Activated CD4-positive, alpha-beta memory T cell treated with anti-CD3 and anti-CD28 coated beads, Interleukin-2, amount 10 ng/mL, durations not matched to agents 7 days and 5 days (primary cell): ENCODE data around the gene USP6NL. TPM values are rescaled to one million over a fixed set of nuclear protein-coding genes. Genes with fewer than 3 reads are reported as not detected.

Experiments used
- CTCF ChIA-PET: fragments of 350-600 bp; sonication (Branson Sonifier 250); formaldehyde crosslinking; loops from one replicate; lab custom pipeline; 2021; ENCODE audit warnings: antibody characterized with exemption, inconsistent platforms; lab: Charles Lee
- POLR2A ChIA-PET: fragments of 350-600 bp; sonication (Branson Sonifier 250); formaldehyde crosslinking; loops from one replicate; lab custom pipeline; 2021; ENCODE audit warnings: antibody characterized with exemption; lab: Charles Lee
- DNase-seq: peaks from one replicate; pipeline ENCODE4 v3.0.0-alpha.2; 2020
- H3K27ac Mint-ChIP-seq: one replicate; pipeline ENCODE4 v1.8.0; 2021; ENCODE audit warnings: mild to moderate bottlenecking, mixed read lengths
- H3K27me3 Mint-ChIP-seq: one replicate; pipeline ENCODE4 v1.8.0; 2021; ENCODE audit warnings: mixed read lengths
- H3K36me3 Mint-ChIP-seq: one replicate; pipeline ENCODE4 v1.8.0; 2021; ENCODE audit warnings: low read depth, mixed read lengths
- H3K4me1 Mint-ChIP-seq: one replicate; pipeline ENCODE4 v1.8.0; 2021; ENCODE audit warnings: mixed read lengths
- H3K4me3 Mint-ChIP-seq: one replicate; pipeline ENCODE4 v1.8.0; 2021; ENCODE audit warnings: mild to moderate bottlenecking, mixed read lengths
- H3K9me3 Mint-ChIP-seq: one replicate; pipeline ENCODE4 v1.8.0; 2021; ENCODE audit warnings: mixed read lengths
- total RNA-seq, 2 experiments: library from RNA; stranded (reverse); gene quantifications; one replicate each; pipeline ENCODE4 v1.2.3, GENCODE V29; 2021

Gene USP6NL
- total RNA-seq, 2 experiments from 2014 or later: 0.80 to 0.83 TPM

GRCh38 chr10:11411926-11412545 lies 199.4 kb downstream of the USP6NL start:
- H3K4me3 Mint-ChIP-seq: no peak overlapping the region
- H3K27me3 Mint-ChIP-seq: peaks cover 4% of the 10 kb centered on the region
- peaks cover 6% of the 10 kb centered on the region for H3K9me3 Mint-ChIP-seq
- no peak for DNase-seq
- H3K36me3 Mint-ChIP-seq: peaks cover 7% of the 10 kb centered on the region
- ChIA-PET CTCF (interaction anchor here (1.0 kb wide), 1 partner anchor 14 kb away, joined by 4 read pairs; no protein-coding TSS in a partner anchor), POLR2A (no interaction called here)
- H3K27ac Mint-ChIP-seq: no peak overlapping the region
- peaks cover 13% of the 10 kb centered on the region for H3K4me1 Mint-ChIP-seq

- no peak for DNase-seq
- ChIA-PET POLR2A (no interaction called here), CTCF (no interaction called here)
- H3K4me1 Mint-ChIP-seq: peaks cover 26% of the 10 kb centered on the region
- peaks cover 15% of the 10 kb centered on the region for H3K9me3 Mint-ChIP-seq
- H3K27me3 Mint-ChIP-seq: peaks cover 4% of the 10 kb centered on the region
- H3K27ac Mint-ChIP-seq: no peak overlapping the region
- peaks cover 21% of the 10 kb centered on the region for H3K36me3 Mint-ChIP-seq
- H3K4me3 Mint-ChIP-seq: no peak overlapping the region
Measured at GRCh38 chr10:11409357-11409756, 202.1 kb downstream of the USP6NL start.

- peak; percentile 29 for DNase-seq
- peaks cover 36% of the 10 kb centered on the region for H3K4me1 Mint-ChIP-seq
- H3K27me3 Mint-ChIP-seq: peaks cover 4% of the 10 kb centered on the region
- CTCF ChIA-PET: no interaction called here
- no peak overlapping the region for H3K4me3 Mint-ChIP-seq
- POLR2A ChIA-PET: no interaction called here
- H3K9me3 Mint-ChIP-seq: peaks cover 15% of the 10 kb centered on the region
- peak overlapping the region; percentile 17 for H3K27ac Mint-ChIP-seq
- peaks cover 25% of the 10 kb centered on the region for H3K36me3 Mint-ChIP-seq
Measured at GRCh38 chr10:11407939-11408338, 203.5 kb downstream of the USP6NL start.

- H3K9me3 Mint-ChIP-seq: peaks cover 20% of the 10 kb centered on the region
- no peak for DNase-seq
- peaks cover 4% of the 10 kb centered on the region for H3K27me3 Mint-ChIP-seq
- POLR2A ChIA-PET: interaction anchor here (0.7 kb wide), 1 partner anchor 18 kb away, joined by 3 read pairs; no protein-coding TSS in a partner anchor
- H3K27ac Mint-ChIP-seq: no peak overlapping the region
- peaks cover 46% of the 10 kb centered on the region for H3K4me1 Mint-ChIP-seq
- H3K4me3 Mint-ChIP-seq: no peak overlapping the region
- peaks cover 30% of the 10 kb centered on the region for H3K36me3 Mint-ChIP-seq
- CTCF ChIA-PET: no interaction called here
Measured at GRCh38 chr10:11406746-11407145, 204.7 kb downstream of the USP6NL start.

GRCh38 chr10:11404901-11405300 lies 206.5 kb downstream of the USP6NL start:
- ChIA-PET POLR2A (no interaction called here), CTCF (no interaction called here)
- Mint-ChIP-seq H3K27ac (peak overlapping the region; percentile 31), H3K4me3 (no peak overlapping the region), H3K27me3 (no peaks in the 10 kb centered on the region), H3K9me3 (peaks cover 20% of the 10 kb centered on the region), H3K36me3 (peaks cover 30% of the 10 kb centered on the region), H3K4me1 (peaks cover 62% of the 10 kb centered on the region)
- no peak for DNase-seq

Other genes starting within 250 kb of the USP6NL start
- not detected for gene ECHDC3, start 130.7 kb upstream of the USP6NL start, total RNA-seq
- gene PROSER2, start 211.7 kb upstream of the USP6NL start, total RNA-seq: under 1 TPM; 0.28 to 0.30 TPM